H1 (cell line): ENCODE data around the gene ZNF318. TPM values are rescaled to one million over a fixed set of nuclear protein-coding genes. Genes with fewer than 3 reads are reported as not detected.

Source experiments
- CTCF ChIA-PET: fragments of 300-600 bp; sonication (Branson Sonifier 250); formaldehyde crosslinking; loops from one replicate; lab custom pipeline; 2021; ENCODE audit not compliant: partially characterized antibody; lab: Charles Lee
- POLR2A ChIA-PET: fragments of 300-600 bp; sonication (Branson Sonifier 250); formaldehyde crosslinking; loops from one replicate; lab custom pipeline; 2021; ENCODE audit warnings: inconsistent platforms; ENCODE audit not compliant: partially characterized antibody; lab: Charles Lee
- DNase-seq, 2 experiments: peaks; one replicate each; pipeline versions ENCODE4 v3.0.0 to v3.0.0-alpha.2; 2010 to 2022; ENCODE audit warnings: low spot score in 2 of 2, low read depth in 1 of 2, mixed read lengths in 1 of 2
- FAIRE-seq: peaks from 2 replicates; lab custom pipeline; 2011; peaks lifted over from hg19 to GRCh38; lab: Jason Lieb, UNC
- H2AFZ ChIP-seq: 2 replicates; pipeline ENCODE4 v1.8.1; 2012; ENCODE audit warnings: low read length, inconsistent platforms
- H2AK5ac ChIP-seq: 2 replicates; pipeline ENCODE4 v1.6.1; 2013; ENCODE audit warnings: low read depth, low read length
- H2BK120ac ChIP-seq: replicated peaks from 2 replicates; pipeline ENCODE3; 2013; ENCODE audit warnings: low read depth, low read length, inconsistent platforms
- H2BK12ac ChIP-seq: 2 replicates; pipeline ENCODE4 v1.6.1; 2013; ENCODE audit warnings: low read depth, low read length
- H2BK15ac ChIP-seq: 2 replicates; pipeline ENCODE4 v1.6.1; 2013; ENCODE audit warnings: low read length
- H2BK20ac ChIP-seq: 2 replicates; pipeline ENCODE4 v1.6.1; 2013; ENCODE audit warnings: low read length
- H2BK5ac ChIP-seq: 2 replicates; pipeline ENCODE4 v1.6.1; 2013; ENCODE audit warnings: low read depth, low read length
- H3K14ac ChIP-seq: 2 replicates; pipeline ENCODE4 v1.6.1; 2013; ENCODE audit warnings: inconsistent platforms; ENCODE audit not compliant: insufficient read length
- H3K18ac ChIP-seq: 2 replicates; pipeline ENCODE4 v1.6.1; 2013; ENCODE audit warnings: low read length; ENCODE audit errors: extremely low read depth
- H3K23ac ChIP-seq: 2 replicates; pipeline ENCODE4 v1.6.1; 2013; ENCODE audit warnings: inconsistent platforms; ENCODE audit not compliant: insufficient read length
- H3K23me2 ChIP-seq: 2 replicates; pipeline ENCODE4 v1.6.1; 2013; ENCODE audit warnings: low read depth, low read length
- H3K27ac ChIP-seq: 2 replicates; pipeline ENCODE4 v1.6.1; 2011; ENCODE audit warnings: low read depth, low read length, inconsistent platforms
- H3K27me3 ChIP-seq, 4 experiments: replicated peaks in 1 of 4; 1 replicate in 1 of 4; 2 replicates in 3 of 4; pipeline versions ENCODE4 v1.6.1 to v1.8.1; 2011 to 2013; ENCODE audit warnings: low read length in 3 of 4, mild to moderate bottlenecking in 3 of 4, inconsistent platforms in 2 of 4, mixed read lengths in 2 of 4, moderate library complexity in 1 of 4; ENCODE audit not compliant: control insufficient read depth in 3 of 4, insufficient read depth in 3 of 4; ENCODE audit errors: extremely low read depth in 1 of 4
- H3K36me3 ChIP-seq, 4 experiments: 2 replicates each; pipeline versions ENCODE4 v1.6.1 to v1.8.1; 2011 to 2013; ENCODE audit warnings: mild to moderate bottlenecking in 4 of 4, low read length in 3 of 4, moderate library complexity in 2 of 4, control low read depth in 1 of 4, inconsistent platforms in 1 of 4; ENCODE audit not compliant: insufficient read depth in 4 of 4, control insufficient read depth in 2 of 4
- H3K4ac ChIP-seq: replicated peaks from 2 replicates; pipeline ENCODE3; 2013; ENCODE audit warnings: low read length, low read depth, mixed read lengths, inconsistent platforms; ENCODE audit not compliant: insufficient read length
- H3K4me1 ChIP-seq, 4 experiments: replicated peaks in 1 of 4; 1 replicate in 1 of 4; 2 replicates in 3 of 4; pipeline versions ENCODE4 v1.6.1 to v1.8.1; 2011 to 2013; ENCODE audit warnings: low read length in 3 of 4, inconsistent platforms in 2 of 4, mixed read lengths in 1 of 4; ENCODE audit not compliant: insufficient read depth in 4 of 4, control insufficient read depth in 3 of 4
- H3K4me2 ChIP-seq, 2 experiments: 2 replicates each; pipeline versions ENCODE4 v1.6.1 to v1.8.1; 2011 to 2013; ENCODE audit warnings: low read depth in 2 of 2, low read length in 2 of 2, control low read depth in 1 of 2, inconsistent platforms in 1 of 2, mild to moderate bottlenecking in 1 of 2; ENCODE audit not compliant: insufficient read depth in 1 of 2
- H3K4me3 ChIP-seq, 4 experiments: fragments of 200-600, 300-600 bp in 1 of 4; sonication (generic), shearing (Covaris generic), sonication (Bioruptor Twin) in 1 of 4; 2 replicates each; pipeline versions ENCODE4 v1.5.1 to v1.8.1; 2011 to 2016; ENCODE audit warnings: low read length in 4 of 4, low read depth in 3 of 4, control low read depth in 2 of 4, inconsistent platforms in 2 of 4, mild to moderate bottlenecking in 2 of 4, mixed read lengths in 1 of 4, moderate library complexity in 1 of 4; ENCODE audit not compliant: insufficient read depth in 2 of 4; ENCODE audit errors: extremely low read depth in 1 of 4
- H3K56ac ChIP-seq: replicated peaks from 2 replicates; pipeline ENCODE3; 2013; ENCODE audit warnings: low read depth, mild to moderate bottlenecking, mixed read lengths, low read length, inconsistent platforms; ENCODE audit not compliant: insufficient read length
- H3K79me1 ChIP-seq: 2 replicates; pipeline ENCODE4 v1.6.1; 2013; ENCODE audit warnings: low read depth, low read length, control low read depth
- H3K79me2 ChIP-seq, 2 experiments: 2 replicates each; pipeline versions ENCODE4 v1.6.1 to v1.8.1; 2012 to 2013; ENCODE audit warnings: low read length in 2 of 2, mild to moderate bottlenecking in 2 of 2, inconsistent platforms in 1 of 2; ENCODE audit not compliant: insufficient read depth in 2 of 2, control insufficient read depth in 1 of 2
- H3K9ac ChIP-seq, 4 experiments: replicated peaks in 1 of 4; 1 replicate in 1 of 4; 2 replicates in 3 of 4; pipeline versions ENCODE4 v1.6.1 to v1.8.1; 2011 to 2013; ENCODE audit warnings: low read depth in 3 of 4, low read length in 3 of 4, control low read depth in 2 of 4, mild to moderate bottlenecking in 2 of 4, moderate library complexity in 2 of 4, inconsistent platforms in 1 of 4; ENCODE audit errors: extremely low read depth in 1 of 4
- H3K9me3 ChIP-seq, 2 experiments: 2 replicates each; pipeline versions ENCODE4 v1.6.1 to v1.8.1; 2012 to 2013; ENCODE audit warnings: mild to moderate bottlenecking in 2 of 2, moderate library complexity in 2 of 2, control low read depth in 1 of 2, inconsistent platforms in 1 of 2, low read depth in 1 of 2, low read length in 1 of 2, mixed read lengths in 1 of 2; ENCODE audit not compliant: insufficient read depth in 2 of 2
- H4K20me1 ChIP-seq, 2 experiments: replicated peaks in 1 of 2; 2 replicates each; pipeline versions ENCODE3 to v1.8.1; 2011 to 2013; ENCODE audit warnings: inconsistent platforms in 2 of 2, low read length in 2 of 2, mild to moderate bottlenecking in 1 of 2; ENCODE audit not compliant: insufficient read depth in 2 of 2, control insufficient read depth in 1 of 2
- H4K5ac ChIP-seq: 2 replicates; pipeline ENCODE4 v1.6.1; 2013; ENCODE audit warnings: low read length, low read depth, mixed read lengths, inconsistent platforms; ENCODE audit not compliant: insufficient read length
- H4K8ac ChIP-seq: 2 replicates; pipeline ENCODE4 v1.8.0; 2013; ENCODE audit warnings: mild to moderate bottlenecking, moderate library complexity, low read length, inconsistent platforms; ENCODE audit not compliant: insufficient read depth; ENCODE audit errors: extremely low read depth
- H4K91ac ChIP-seq: replicated peaks from 2 replicates; pipeline ENCODE3; 2013; ENCODE audit warnings: low read length, mixed read lengths, inconsistent platforms; ENCODE audit not compliant: insufficient read length
- ASH2L ChIP-seq: fragments of 200-600, 300-600 bp; sonication (generic); IDR thresholded peaks from one replicate; pipeline ENCODE4 v1.7.1; 2017; ENCODE audit warnings: low read length
- BACH1 ChIP-seq: IDR thresholded peaks from 2 replicates; pipeline ENCODE4 v1.6.1; 2012; ENCODE audit warnings: low read length, improper control_type of control experiment
- BCL11A ChIP-seq, 2 experiments: IDR thresholded peaks; one replicate each; pipeline ENCODE4 v1.6.1; 2011; ENCODE audit warnings: low read depth in 2 of 2, low read length in 2 of 2, mild to moderate bottlenecking in 2 of 2
- E2F6 ChIP-seq: IDR thresholded peaks from 2 replicates; pipeline ENCODE4 v1.6.1; 2012; ENCODE audit warnings: inconsistent platforms
- GTF2F1 ChIP-seq: IDR thresholded peaks from 2 replicates; pipeline ENCODE4 v1.6.1; 2012; ENCODE audit warnings: low read depth, low read length, improper control_type of control experiment, borderline replicate concordance
- RAD21 ChIP-seq, 2 experiments: IDR thresholded peaks in 1 of 2; conservative IDR thresholded peaks in 1 of 2; 2 replicates each; pipeline ENCODE4 v1.6.1; 2011; ENCODE audit warnings: low read depth in 2 of 2, low read length in 2 of 2, improper control_type of control experiment in 1 of 2, inconsistent platforms in 1 of 2, mild to moderate bottlenecking in 1 of 2, moderate library complexity in 1 of 2
- SP1 ChIP-seq: IDR thresholded peaks from 2 replicates; pipeline ENCODE4 v1.6.1; 2011; ENCODE audit warnings: low read depth, low read length
- SUZ12 ChIP-seq: fragments of 200-600 bp; sonication (generic); IDR thresholded peaks from 2 replicates; pipeline ENCODE4 v1.6.1; 2012; ENCODE audit warnings: mild to moderate bottlenecking, inconsistent platforms, low read length, moderate library complexity, mixed read lengths
- WGBS, 2 experiments: shearing (Covaris generic) in 1 of 2; methylation state at CpG; one replicate each; pipeline versions ENCODE4 v1.1.6 to v1.1.7; 2013 to 2015; ENCODE audit warnings: low lambda C conversion rate in 2 of 2, mixed read lengths in 2 of 2, inconsistent platforms in 1 of 2, low coverage in 1 of 2, missing lambda C conversion rate in 1 of 2; ENCODE audit not compliant: insufficient replicate concordance in 2 of 2, insufficient coverage in 1 of 2, insufficient read length in 1 of 2; ENCODE audit errors: extremely low coverage in 1 of 2, missing lambda C conversion rate in 1 of 2; 5-methylcytosine and 5-hydroxymethylcytosine counted together
- polyA plus RNA-seq, 7 experiments: library from polyadenylated mRNA; depleted of rRNA in 3 of 7; stranded (reverse) in 5 of 7; unstranded in 2 of 7; fragments of >200 nt in 5 of 7; fragments of 200-250 nt in 2 of 7; gene quantifications; 1 replicate in 5 of 7; 2 replicates in 1 of 7; 4 replicates in 1 of 7; pipeline versions ENCODE4 v1.2.1 to v1.2.3, GENCODE V29; 2011 to 2013; ENCODE audit warnings: missing spikeins in 2 of 7, mixed read lengths in 2 of 7
- total RNA-seq: library from RNA; stranded (reverse); fragmentation: NEBNext Ultra II Directional; extraction: Animal tissue kit (Norgen Biotek cat#: 25700); gene quantifications from 2 replicates; pipeline ENCODE4 v1.2.1, GENCODE V29; 2021

ZNF318 gene
- total and polyA plus RNA-seq, 2 of the 8 experiments (the other 6 are each of a cell fraction or from before 2014, with no cell fraction given), result 10.2 to 22.1 TPM

- Histone ChIP-seq H3K4me1 (no peaks in the 10 kb centered on the region), H3K9me3 (no peaks in the 10 kb centered on the region), H4K5ac (no peak overlapping the region), H3K4ac (no peak overlapping the region), H4K8ac (no peak overlapping the region), H3K4me2 (no peak overlapping the region), H3K79me2 (no peaks in the 10 kb centered on the region), H3K23me2 (no peaks in the 10 kb centered on the region), H3K27ac (no peak overlapping the region), H3K36me3 (no peaks in the 10 kb centered on the region), H2BK20ac (no peak overlapping the region), H3K56ac (no peak overlapping the region), H2BK12ac (no peak overlapping the region), H2AK5ac (no peak overlapping the region), H3K9ac (no peak overlapping the region), H2BK120ac (no peak overlapping the region), H3K79me1 (no peaks in the 10 kb centered on the region), H3K4me3 (no peak overlapping the region), H4K20me1 (no peaks in the 10 kb centered on the region), H2BK15ac (no peak overlapping the region), H3K23ac (no peak overlapping the region), H3K18ac (no peak overlapping the region), H4K91ac (no peak overlapping the region), H3K14ac (no peak overlapping the region), H2AFZ (no peak overlapping the region), H2BK5ac (no peak overlapping the region), H3K27me3 (no peaks in the 10 kb centered on the region; a peak in 1 of 7 replicates)
- FAIRE-seq (no peak), DNase-seq (no peak)
- TF ChIP-seq RAD21 (IDR thresholded peaks at IDR 0.05 in 1 of 2, conservative IDR thresholded peaks at IDR 0.05 in 1 of 2; ENCODE audit: low read depth in 2 of 2, low read length in 2 of 2) (no peak), SUZ12 (no peak), GTF2F1 (no peak), E2F6 (no peak), BCL11A (IDR thresholded peaks at IDR 0.05; ENCODE audit: low read depth in 2 of 2, low read length in 2 of 2) (no peak), BACH1 (no peak), ASH2L (no peak), SP1 (no peak)
- 75% methylated on average over 3 of the region's 4 CpGs; no CpG with 5 or more reads in 1 of the 2 experiments for WGBS, 2 experiments
- CTCF ChIA-PET, result no interaction called here
- POLR2A ChIA-PET, result interaction anchor here (0.6 to 0.7 kb wide), 2 partner anchors 27 to 35 kb away, joined by 3 to 4 read pairs; no protein-coding TSS in a partner anchor
These were observed 47.5 kb upstream of the ZNF318 start for GRCh38 chr6:43416935-43417334.
